Breast epithelium (tissue), 3 donors: ENCODE results near the gene ZMIZ1.

Experiments used
- CTCF ChIP-seq, 3 donors: fragments of 450-650 bp; IDR thresholded peaks; one replicate each; pipeline ENCODE4 v1.5.1; 2016 to 2017; ENCODE audit warnings: antibody characterized with exemption in 3 of 3, mild to moderate bottlenecking in 3 of 3, moderate library complexity in 3 of 3
- POLR2A ChIP-seq: fragments of 450-650 bp; IDR thresholded peaks from one replicate; pipeline ENCODE4 v1.6.1; 2016; ENCODE audit warnings: antibody characterized with exemption, mild to moderate bottlenecking, moderate library complexity
- POLR2AphosphoS5 ChIP-seq, 3 donors: sonication (generic); formaldehyde crosslinking; IDR thresholded peaks; one replicate each; pipeline ENCODE4 v1.6.1; 2017; ENCODE audit warnings: antibody characterized with exemption in 3 of 3

- TF ChIP-seq CTCF (IDR thresholded peaks at IDR 0.05) (no peak), POLR2A (no peak), POLR2AphosphoS5 (IDR thresholded peaks at IDR 0.05) (no peak)
These were observed 98.0 kb downstream of the ZMIZ1 start for GRCh38 chr10:79166741-79167140.
